K562 (cell line): ENCODE results near the gene HLA-DOB. TPM values are rescaled to one million over a fixed set of nuclear protein-coding genes. Genes with fewer than 3 reads are reported as not detected.
A peak's percentile ranks its signal among the peaks of the same experiment; 100 is the strongest.

Experiments used
- EP300 ChIP-seq: IDR thresholded peaks from 2 replicates; pipeline ENCODE4 v1.6.1; 2012; ENCODE audit warnings: low read length, improper control_type of control experiment
- FOXK1 ChIP-seq: sonication (generic); formaldehyde crosslinking; IDR thresholded peaks from 2 replicates; pipeline ENCODE4 v1.8.0; 2022; ENCODE audit warnings: missing genetic modification reagents, mild to moderate bottlenecking, borderline replicate concordance
- GTF2E2 ChIP-seq: fragments of 200-800 bp; sonication (Bioruptor generic); IDR thresholded peaks from 2 replicates; pipeline ENCODE4 v1.6.1; 2016; ENCODE audit warnings: missing genetic modification characterization, missing compliant biosample characterization
- HLTF ChIP-seq: fragments of 450-650 bp; IDR thresholded peaks from 2 replicates; pipeline ENCODE4 v1.6.1; 2016
- LEF1 ChIP-seq: fragments of 450-650 bp; IDR thresholded peaks from 2 replicates; pipeline ENCODE4 v1.6.1; 2016; ENCODE audit warnings: mild to moderate bottlenecking
- MIER1 ChIP-seq: fragments of 450-650 bp; IDR thresholded peaks from 2 replicates; pipeline ENCODE4 v1.6.1; 2016; ENCODE audit warnings: antibody characterized with exemption, mild to moderate bottlenecking, low read depth
- NR1H2 ChIP-seq: sonication (generic); formaldehyde crosslinking; IDR thresholded peaks from 2 replicates; pipeline ENCODE4 v1.4.0; 2020; ENCODE audit warnings: mild to moderate bottlenecking, missing genetic modification reagents
- POLR3G ChIP-seq: IDR thresholded peaks from 2 replicates; pipeline ENCODE4 v1.6.1; 2011; ENCODE audit not compliant: insufficient read length, insufficient replicate concordance; ENCODE audit errors: extremely low read depth
- ZFX ChIP-seq: sonication (generic); formaldehyde crosslinking; IDR thresholded peaks from 2 replicates; pipeline ENCODE4 v1.8.0; 2022; ENCODE audit warnings: mild to moderate bottlenecking, missing genetic modification reagents, moderate library complexity
- ZNF282 ChIP-seq: sonication (generic); formaldehyde crosslinking; IDR thresholded peaks from 2 replicates; pipeline ENCODE4 v1.8.1; 2023; ENCODE audit warnings: missing genetic modification reagents
- ZNF764 ChIP-seq: fragments of 250-450 bp; sonication (Bioruptor Pico); IDR thresholded peaks from 2 replicates; pipeline ENCODE4 v1.4.0; 2020; ENCODE audit warnings: low read depth, mild to moderate bottlenecking, moderate library complexity
- ZNF830 ChIP-seq: fragments of 250-450 bp; sonication (Bioruptor Pico); IDR thresholded peaks from 2 replicates; pipeline ENCODE4 v1.5.0; 2021; ENCODE audit warnings: mild to moderate bottlenecking
- polyA plus RNA-seq, 8 experiments: library from polyadenylated mRNA; depleted of rRNA in 4 of 8; stranded (reverse) in 5 of 8; unstranded in 3 of 8; fragments of >200 nt; fragmentation: Nextera tagmentation in 2 of 8; fragmentation: Illumina TruSeq in 1 of 8; extraction: Ambion mirVana in 2 of 8; extraction: Trizol in 1 of 8; gene quantifications; 2 replicates each; pipeline versions ENCODE4 v1.2.1 to v1.2.3, GENCODE V29; 2011 to 2014; ENCODE audit warnings: inconsistent platforms in 1 of 8, missing spikeins in 1 of 8
- total RNA-seq, 7 experiments: library from RNA; depleted of rRNA in 6 of 7; stranded (reverse); fragments of >200 nt in 6 of 7; fragmentation: Illumina TruSeq in 2 of 7; extraction: Trizol in 2 of 7; gene quantifications; 2 replicates each; pipeline versions ENCODE4 v1.2.1 to v1.2.3, GENCODE V29; 2011 to 2021; ENCODE audit warnings: low replicate concordance in 1 of 7
- TF ChIP-seq, protein P1 (sequence below): fragments of 200-800 bp; sonication (Bioruptor generic); IDR thresholded peaks from 2 replicates; pipeline ENCODE4 v1.6.1; 2016; ENCODE audit warnings: missing genetic modification characterization, missing compliant biosample characterization
- TF ChIP-seq, protein P2 (sequence below): sonication (generic); formaldehyde crosslinking; IDR thresholded peaks from 2 replicates; pipeline ENCODE4 v1.8.0; 2022; ENCODE audit warnings: mild to moderate bottlenecking, missing genetic modification reagents
- TF ChIP-seq, protein P3 (sequence below): fragments of 250-450 bp; sonication (Bioruptor Pico); IDR thresholded peaks from 2 replicates; pipeline ENCODE4 v1.5.0; 2022; ENCODE audit warnings: mild to moderate bottlenecking

The HLA-DOB gene
- total and polyA plus RNA-seq, 9 of the 15 experiments (the other 6 are each of a cell fraction or from before 2014, with no cell fraction given): 1.2 to 4.0 (median 2.5) TPM

DNA sequence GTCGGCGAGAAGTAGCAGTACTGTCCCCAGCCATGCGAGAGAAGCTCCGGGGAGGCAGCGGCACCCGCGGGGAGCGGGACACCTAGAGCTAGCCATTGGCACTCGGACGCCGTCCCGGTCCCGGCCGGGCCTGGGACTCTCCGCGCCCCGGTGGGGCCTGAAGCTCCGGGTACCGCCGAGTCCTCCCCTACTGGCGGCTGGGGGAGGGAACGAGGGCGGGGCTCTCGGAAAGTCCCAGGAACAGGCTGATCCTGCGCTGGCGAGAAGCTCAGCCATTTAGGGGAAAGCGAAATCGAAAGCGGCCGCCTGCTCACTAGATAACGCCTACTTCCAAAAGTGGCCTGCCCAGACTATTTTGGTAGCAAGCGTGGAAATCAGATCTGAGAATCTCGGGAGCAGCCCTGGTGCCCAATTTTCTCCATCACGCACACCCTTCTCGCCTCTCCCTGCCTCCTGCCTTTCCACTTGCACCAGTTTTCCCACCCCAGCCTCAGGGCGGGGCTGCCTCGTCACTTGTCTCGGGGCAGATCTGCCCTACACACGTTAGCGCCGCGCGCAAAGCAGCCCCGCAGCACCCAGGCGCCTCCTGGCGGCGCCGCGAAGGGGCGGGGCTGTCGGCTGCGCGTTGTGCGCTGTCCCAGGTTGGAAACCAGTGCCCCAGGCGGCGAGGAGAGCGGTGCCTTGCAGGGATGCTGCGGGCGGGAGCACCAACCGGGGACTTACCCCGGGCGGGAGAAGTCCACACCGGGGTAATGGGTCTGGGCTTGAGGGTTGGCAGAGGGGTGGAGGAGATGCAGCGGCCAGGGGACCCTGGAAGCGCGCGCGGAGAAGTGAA is 37.0 kb upstream of the HLA-DOB start, which contains the start of the genes PSMB9 and TAP1 (continued):
- TF ChIP-seq, protein P1, sequence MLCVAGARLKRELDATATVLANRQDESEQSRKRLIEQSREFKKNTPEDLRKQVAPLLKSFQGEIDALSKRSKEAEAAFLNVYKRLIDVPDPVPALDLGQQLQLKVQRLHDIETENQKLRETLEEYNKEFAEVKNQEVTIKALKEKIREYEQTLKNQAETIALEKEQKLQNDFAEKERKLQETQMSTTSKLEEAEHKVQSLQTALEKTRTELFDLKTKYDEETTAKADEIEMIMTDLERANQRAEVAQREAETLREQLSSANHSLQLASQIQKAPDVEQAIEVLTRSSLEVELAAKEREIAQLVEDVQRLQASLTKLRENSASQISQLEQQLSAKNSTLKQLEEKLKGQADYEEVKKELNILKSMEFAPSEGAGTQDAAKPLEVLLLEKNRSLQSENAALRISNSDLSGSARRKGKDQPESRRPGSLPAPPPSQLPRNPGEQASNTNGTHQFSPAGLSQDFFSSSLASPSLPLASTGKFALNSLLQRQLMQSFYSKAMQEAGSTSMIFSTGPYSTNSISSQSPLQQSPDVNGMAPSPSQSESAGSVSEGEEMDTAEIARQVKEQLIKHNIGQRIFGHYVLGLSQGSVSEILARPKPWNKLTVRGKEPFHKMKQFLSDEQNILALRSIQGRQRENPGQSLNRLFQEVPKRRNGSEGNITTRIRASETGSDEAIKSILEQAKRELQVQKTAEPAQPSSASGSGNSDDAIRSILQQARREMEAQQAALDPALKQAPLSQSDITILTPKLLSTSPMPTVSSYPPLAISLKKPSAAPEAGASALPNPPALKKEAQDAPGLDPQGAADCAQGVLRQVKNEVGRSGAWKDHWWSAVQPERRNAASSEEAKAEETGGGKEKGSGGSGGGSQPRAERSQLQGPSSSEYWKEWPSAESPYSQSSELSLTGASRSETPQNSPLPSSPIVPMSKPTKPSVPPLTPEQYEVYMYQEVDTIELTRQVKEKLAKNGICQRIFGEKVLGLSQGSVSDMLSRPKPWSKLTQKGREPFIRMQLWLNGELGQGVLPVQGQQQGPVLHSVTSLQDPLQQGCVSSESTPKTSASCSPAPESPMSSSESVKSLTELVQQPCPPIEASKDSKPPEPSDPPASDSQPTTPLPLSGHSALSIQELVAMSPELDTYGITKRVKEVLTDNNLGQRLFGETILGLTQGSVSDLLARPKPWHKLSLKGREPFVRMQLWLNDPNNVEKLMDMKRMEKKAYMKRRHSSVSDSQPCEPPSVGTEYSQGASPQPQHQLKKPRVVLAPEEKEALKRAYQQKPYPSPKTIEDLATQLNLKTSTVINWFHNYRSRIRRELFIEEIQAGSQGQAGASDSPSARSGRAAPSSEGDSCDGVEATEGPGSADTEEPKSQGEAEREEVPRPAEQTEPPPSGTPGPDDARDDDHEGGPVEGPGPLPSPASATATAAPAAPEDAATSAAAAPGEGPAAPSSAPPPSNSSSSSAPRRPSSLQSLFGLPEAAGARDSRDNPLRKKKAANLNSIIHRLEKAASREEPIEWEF (CRISPR knock-in tag): no peak
- TF ChIP-seq ZNF282 (CRISPR knock-in tag): no peak
- TF ChIP-seq ZNF764 (CRISPR knock-in tag): no peak
- 0 out of 2 replicates have a peak, but pooled peaks have one; percentile 33 for TF ChIP-seq EP300
- TF ChIP-seq MIER1: 0 out of 2 replicates have a peak, but pooled peaks have one; percentile 36
- TF ChIP-seq, protein P2, sequence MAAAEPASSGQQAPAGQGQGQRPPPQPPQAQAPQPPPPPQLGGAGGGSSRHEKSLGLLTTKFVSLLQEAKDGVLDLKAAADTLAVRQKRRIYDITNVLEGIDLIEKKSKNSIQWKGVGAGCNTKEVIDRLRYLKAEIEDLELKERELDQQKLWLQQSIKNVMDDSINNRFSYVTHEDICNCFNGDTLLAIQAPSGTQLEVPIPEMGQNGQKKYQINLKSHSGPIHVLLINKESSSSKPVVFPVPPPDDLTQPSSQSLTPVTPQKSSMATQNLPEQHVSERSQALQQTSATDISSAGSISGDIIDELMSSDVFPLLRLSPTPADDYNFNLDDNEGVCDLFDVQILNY: 0 out of 2 replicates have a peak, but pooled peaks have one; percentile 47
- TF ChIP-seq, protein P3, sequence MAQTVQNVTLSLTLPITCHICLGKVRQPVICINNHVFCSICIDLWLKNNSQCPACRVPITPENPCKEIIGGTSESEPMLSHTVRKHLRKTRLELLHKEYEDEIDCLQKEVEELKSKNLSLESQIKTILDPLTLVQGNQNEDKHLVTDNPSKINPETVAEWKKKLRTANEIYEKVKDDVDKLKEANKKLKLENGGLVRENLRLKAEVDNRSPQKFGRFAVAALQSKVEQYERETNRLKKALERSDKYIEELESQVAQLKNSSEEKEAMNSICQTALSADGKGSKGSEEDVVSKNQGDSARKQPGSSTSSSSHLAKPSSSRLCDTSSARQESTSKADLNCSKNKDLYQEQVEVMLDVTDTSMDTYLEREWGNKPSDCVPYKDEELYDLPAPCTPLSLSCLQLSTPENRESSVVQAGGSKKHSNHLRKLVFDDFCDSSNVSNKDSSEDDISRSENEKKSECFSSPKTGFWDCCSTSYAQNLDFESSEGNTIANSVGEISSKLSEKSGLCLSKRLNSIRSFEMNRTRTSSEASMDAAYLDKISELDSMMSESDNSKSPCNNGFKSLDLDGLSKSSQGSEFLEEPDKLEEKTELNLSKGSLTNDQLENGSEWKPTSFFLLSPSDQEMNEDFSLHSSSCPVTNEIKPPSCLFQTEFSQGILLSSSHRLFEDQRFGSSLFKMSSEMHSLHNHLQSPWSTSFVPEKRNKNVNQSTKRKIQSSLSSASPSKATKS (CRISPR knock-in tag): no peak
- peak; percentile 79 for TF ChIP-seq ZFX (CRISPR knock-in tag)
- TF ChIP-seq FOXK1 (CRISPR knock-in tag): 0 out of 2 replicates have a peak, but pooled peaks have one; percentile 92
- TF ChIP-seq POLR3G: no peak
- no peak for TF ChIP-seq LEF1
- peak; percentile 41; the same call in 1 of the 2 replicates for TF ChIP-seq HLTF
- no peak; the same call in 1 of the 2 replicates for TF ChIP-seq ZNF830
- no peak for TF ChIP-seq NR1H2 (CRISPR knock-in tag)
- no peak for TF ChIP-seq GTF2E2 (tag)
